NB4 (cell line): ENCODE measurements around the gene FABP3.

Experiments used
- DNase-seq: peaks from one replicate; pipeline ENCODE4 v3.0.0; 2010; ENCODE audit warnings: low read depth
- H3K4me3 ChIP-seq: one replicate; pipeline ENCODE4 v1.5.1; 2011; ENCODE audit warnings: mild to moderate bottlenecking, low read depth, low read length, moderate library complexity
- CTCF ChIP-seq: IDR thresholded peaks from one replicate; pipeline ENCODE4 v1.5.1; 2012; ENCODE audit warnings: low read depth, low read length
- MAX ChIP-seq: IDR thresholded peaks from 2 replicates; pipeline ENCODE4 v1.6.1; 2011; ENCODE audit warnings: low read depth, low read length
- MYC ChIP-seq: IDR thresholded peaks from 2 replicates; pipeline ENCODE4 v1.6.1; 2011; ENCODE audit warnings: low read depth, low read length
- POLR2A ChIP-seq: IDR thresholded peaks from 2 replicates; pipeline ENCODE4 v1.6.1; 2011; ENCODE audit warnings: mild to moderate bottlenecking; ENCODE audit not compliant: insufficient read length; ENCODE audit errors: extremely low read depth

Gene FABP3

GRCh38 chr1:31416101-31416736, 43.3 kb upstream of the FABP3 start:
- no peak overlapping the region for H3K4me3 ChIP-seq
- DNase-seq, result no peak
- TF ChIP-seq MYC (no peak), CTCF (no peak), POLR2A (no peak), MAX (no peak)

- TF ChIP-seq MAX (no peak), CTCF (no peak), POLR2A (no peak), MYC (no peak)
- DNase-seq, result no peak
- no peak overlapping the region for H3K4me3 ChIP-seq
Observed at GRCh38 chr1:31415658-31416057, 42.8 kb upstream of the FABP3 start.

- H3K4me3 ChIP-seq, result no peak overlapping the region
- DNase-seq, result no peak
- no peak for TF ChIP-seq MYC
- TF ChIP-seq MAX, result no peak
- no peak for TF ChIP-seq CTCF
- TF ChIP-seq POLR2A, result no peak
Observed at GRCh38 chr1:31414980-31415370, 42.1 kb upstream of the FABP3 start.

DNA sequence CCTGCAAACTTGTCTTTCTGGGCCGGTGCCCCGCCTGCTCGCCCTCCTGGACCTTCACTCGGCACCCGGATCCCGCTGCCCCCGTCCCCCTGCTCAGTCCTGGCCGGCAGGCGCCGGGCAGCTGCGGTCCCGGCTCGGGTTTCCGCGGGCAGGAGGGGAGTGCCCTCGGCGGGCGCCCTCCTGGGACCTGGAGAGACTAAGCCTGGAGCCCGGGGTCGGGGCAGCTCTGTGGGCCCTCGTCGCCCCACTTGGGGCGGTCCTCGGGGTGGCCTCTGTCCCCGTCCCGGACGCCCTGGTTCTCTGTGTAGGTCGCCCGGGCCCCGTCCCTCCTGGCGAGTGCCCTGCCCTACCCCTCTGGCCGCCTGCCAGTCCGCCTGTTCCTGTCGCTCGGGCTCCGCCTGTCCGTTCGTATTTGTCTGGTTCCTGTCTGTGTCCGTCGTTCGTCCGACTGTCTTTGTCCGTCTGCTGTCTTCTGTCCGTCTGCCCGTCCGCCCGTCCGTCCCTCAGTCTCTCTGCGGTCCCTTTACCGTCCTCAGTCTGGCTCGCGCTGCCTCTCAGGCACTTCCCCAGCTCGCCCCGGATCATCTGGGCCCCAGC, 40.6 kb upstream of the FABP3 start:
- H3K4me3 ChIP-seq, result peak overlapping the region; percentile 47
- peak; percentile 46 for DNase-seq
- no peak for TF ChIP-seq CTCF
- TF ChIP-seq MAX, result no peak
- TF ChIP-seq POLR2A, result no peak

GRCh38 chr1:31412732-31413404, 40.0 kb upstream of the FABP3 start, which contains the start of gene SERINC2:
Gene SERINC2, plus strand, starts transcription at chr1:31413213. Its CDS starts 53 bp downstream, at chr1:31413266.
- DNase-seq, result peak; percentile 34
- peak within 1 kb of the TSS; percentile 47 for H3K4me3 ChIP-seq
- TF ChIP-seq MYC (no peak), POLR2A (no peak), CTCF (no peak), MAX (no peak)
